ENCODE measurements around the gene ACLY.

GRCh38 chr17:41865596-41865893 is 53.2 kb downstream of the ACLY start:
- TF ChIP-seq CTCF (conservative IDR thresholded peaks at IDR 0.05 in 1 of 2, IDR thresholded peaks at IDR 0.05 in 1 of 2; ENCODE audit: extremely low read depth in 1 of 2, insufficient read depth in 1 of 2, low read depth in 1 of 2, low read length in 2 of 2) (no peak), EZH2 (IDR thresholded peaks at IDR 0.05; ENCODE audit: borderline replicate concordance, low read length) (no peak)

All from mammary epithelial cell (primary cell).